HG03460 (cell line): ENCODE measurements around the gene ZNF236.
"Not testable (repeated sequence)": the region's sequence is repeated elsewhere in the genome, so short reads cannot be mapped to it uniquely, and the experiment has no call there.

Experiments
- ATAC-seq: cut with Tn5 transposase; IDR thresholded peaks from one replicate; pipeline ENCODE4 v1.9.1; 2021; ENCODE audit not compliant: unreplicated experiment

Gene ZNF236

GRCh38 chr18:76985156-76985950, 163.0 kb downstream of the ZNF236 start:
- ATAC-seq = no peak

DNA sequence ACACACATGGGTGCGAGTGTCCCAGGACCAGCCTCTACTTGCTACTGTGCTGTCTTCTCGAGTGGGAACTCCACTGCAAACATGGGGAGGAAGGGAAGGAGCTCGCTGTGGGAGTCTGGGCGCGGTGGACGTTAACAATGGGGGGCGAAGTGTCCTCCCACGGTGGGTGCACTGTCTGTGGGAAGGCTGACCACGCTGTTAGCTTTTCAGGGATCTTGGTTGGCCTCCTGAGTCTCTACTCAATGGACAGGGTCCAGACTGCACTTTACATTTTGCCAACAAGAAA, 163.5 kb downstream of the ZNF236 start:
- ATAC-seq = no peak

DNA sequence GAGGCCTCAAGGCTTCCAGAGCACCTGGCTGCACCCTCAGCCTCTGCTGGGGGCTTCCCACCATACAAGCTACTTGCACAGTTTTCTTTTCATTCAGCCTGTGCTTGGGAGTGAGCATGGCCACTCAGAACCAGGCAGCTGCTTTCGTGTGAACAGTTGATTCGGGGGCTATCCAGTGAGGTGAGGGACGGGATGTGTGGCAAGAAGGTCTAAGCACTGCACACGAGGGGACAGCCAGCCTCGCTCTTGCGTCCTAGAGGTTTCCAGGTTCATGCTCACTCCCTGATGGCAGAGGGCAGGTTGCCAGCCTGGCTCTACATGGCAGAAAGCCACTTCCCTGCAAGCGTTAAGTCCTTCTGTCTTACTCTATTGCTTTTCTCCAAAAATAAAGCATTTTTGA, 164.0 kb downstream of the ZNF236 start:
- no peak for ATAC-seq

GRCh38 chr18:76988031-76988826, 165.9 kb downstream of the ZNF236 start:
- no peak for ATAC-seq

GRCh38 chr18:76988827-76989646, 166.7 kb downstream of the ZNF236 start:
- no peak for ATAC-seq

GRCh38 chr18:76989647-76990190, 167.4 kb downstream of the ZNF236 start:
- ATAC-seq = no peak

- ATAC-seq = not testable (repeated sequence)
Observed at GRCh38 chr18:76990343-76991020, 168.1 kb downstream of the ZNF236 start.

DNA sequence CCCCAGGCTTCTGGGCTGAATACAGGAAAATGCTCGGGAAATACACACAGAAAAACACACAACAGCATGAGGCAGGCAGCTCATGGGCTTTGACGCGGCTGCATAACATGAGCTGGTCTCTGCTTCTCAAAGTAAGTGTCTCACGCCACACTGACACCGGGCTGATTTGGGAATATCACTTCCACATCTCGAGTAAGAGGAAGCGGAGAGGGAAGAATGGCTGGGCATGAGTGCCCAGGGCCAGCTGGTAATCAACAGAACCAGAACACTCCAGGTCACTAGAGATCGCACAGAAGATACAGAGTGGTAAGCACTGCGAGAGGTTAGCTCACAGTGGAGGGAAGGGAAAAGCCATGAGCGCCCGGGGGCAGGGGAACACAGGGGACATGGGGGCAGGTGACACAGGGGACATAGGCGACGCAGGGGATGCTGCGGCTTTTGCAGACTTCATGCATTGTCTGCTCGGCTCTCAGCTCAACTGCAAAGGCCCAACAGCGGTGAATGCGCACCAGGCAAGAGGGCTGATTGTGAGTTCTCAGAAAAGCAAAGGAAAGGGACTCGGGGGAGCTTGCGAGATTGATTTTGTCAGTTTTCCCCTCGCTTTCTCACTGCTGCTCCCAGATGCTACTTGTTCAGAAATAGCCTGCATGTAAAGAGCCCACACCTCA, 168.8 kb downstream of the ZNF236 start:
- ATAC-seq = no peak

- no peak for ATAC-seq
Observed at GRCh38 chr18:76992226-76993084, 170.1 kb downstream of the ZNF236 start.

DNA sequence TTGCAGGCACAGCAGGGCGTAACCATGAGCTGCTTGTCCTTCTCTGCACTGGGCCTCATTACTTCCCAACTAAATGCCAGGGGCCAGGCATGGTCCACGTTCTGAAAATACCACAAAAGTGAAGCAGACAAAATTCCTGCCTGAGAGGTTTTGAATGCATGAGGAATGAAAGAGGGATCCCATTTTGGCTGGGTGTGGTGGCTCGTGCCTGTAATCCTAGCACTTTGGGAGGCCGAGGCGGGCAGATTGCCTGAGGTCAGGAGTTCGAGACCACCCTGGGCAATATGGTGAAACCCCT, 170.7 kb downstream of the ZNF236 start:
- no peak for ATAC-seq

- no peak for ATAC-seq
Observed at GRCh38 chr18:76993573-76993972, 171.2 kb downstream of the ZNF236 start.

DNA sequence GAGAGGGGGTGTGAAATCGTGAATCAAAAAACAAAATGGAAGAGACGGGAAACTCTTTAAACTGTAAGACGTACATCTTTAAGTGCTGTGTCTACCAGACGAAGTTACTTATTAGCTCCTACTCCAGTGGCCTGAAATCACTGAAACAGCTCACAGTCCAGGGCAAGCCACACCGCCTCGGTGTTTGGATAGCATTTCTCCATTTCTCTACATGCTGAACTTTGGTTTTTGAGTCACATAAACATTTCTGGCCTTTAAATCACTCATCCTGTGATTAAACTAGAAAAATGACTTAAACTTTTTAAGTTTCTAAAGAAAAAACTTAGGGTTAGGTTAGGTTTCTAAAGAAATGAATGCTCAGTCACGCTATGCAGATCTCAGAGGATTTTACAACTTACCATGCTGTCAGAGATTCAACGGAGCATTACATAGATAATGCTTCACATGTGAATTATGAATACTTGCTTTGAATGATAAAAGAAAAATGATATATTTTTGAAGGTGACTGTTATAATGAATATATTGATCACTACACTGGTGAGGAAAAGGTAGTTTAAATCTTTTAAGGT, 171.8 kb downstream of the ZNF236 start:
- no peak for ATAC-seq

DNA sequence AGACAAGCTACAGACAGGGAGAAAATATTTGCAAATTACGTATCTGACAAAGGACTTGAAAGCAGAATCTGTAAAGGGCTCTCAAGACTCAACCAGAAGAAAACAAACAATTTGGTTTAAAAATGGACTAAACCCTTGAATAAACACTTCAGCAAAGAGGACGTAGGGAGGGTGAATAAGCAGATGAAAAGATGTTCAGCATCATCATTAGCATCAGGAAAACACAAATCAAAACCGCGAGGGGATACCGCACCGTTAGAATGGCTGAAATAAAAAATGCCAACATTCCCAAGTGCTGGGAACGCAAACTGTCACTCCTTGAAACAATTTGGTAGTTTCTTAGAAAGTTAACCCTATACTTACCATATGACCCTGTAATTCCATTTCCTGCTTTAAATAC, 173.5 kb downstream of the ZNF236 start:
- ATAC-seq = no peak

GRCh38 chr18:76996429-76996828, 174.1 kb downstream of the ZNF236 start:
- no peak for ATAC-seq

- no peak for ATAC-seq
Observed at GRCh38 chr18:76997951-76998808, 175.8 kb downstream of the ZNF236 start.

GRCh38 chr18:76999077-76999476, 176.7 kb downstream of the ZNF236 start:
- ATAC-seq = no peak

DNA sequence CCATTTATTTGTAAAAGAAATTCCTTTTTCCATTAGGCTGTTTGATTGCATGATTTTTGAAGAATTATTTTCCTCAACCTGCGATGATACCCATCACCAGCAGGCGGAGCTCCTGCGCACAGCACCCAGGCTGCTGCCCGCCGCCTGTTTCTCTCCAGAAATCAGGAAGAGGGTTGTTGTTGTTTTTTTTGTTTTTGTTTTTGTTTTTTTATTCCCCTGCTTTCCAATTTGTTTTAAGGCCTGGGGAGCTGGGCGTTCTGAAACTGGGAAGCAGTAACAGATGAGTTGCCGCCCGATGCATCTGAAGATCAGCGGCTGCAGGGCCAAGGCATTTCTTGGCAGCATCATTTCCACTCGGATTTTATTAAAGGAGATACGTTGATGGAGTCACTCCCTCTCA, 178.2 kb downstream of the ZNF236 start:
- no peak for ATAC-seq

- ATAC-seq = no peak
Observed at GRCh38 chr18:77001041-77001440, 178.7 kb downstream of the ZNF236 start.
